Renal pelvis (tissue), 4 donors: ENCODE measurements around the gene GRM5. TPM values are rescaled to one million over a fixed set of nuclear protein-coding genes. Genes with fewer than 3 reads are reported as not detected.
"Not testable (repeated sequence)": the region's sequence is repeated elsewhere in the genome, so short reads cannot be mapped to it uniquely, and the experiment has no call there.

Experiments
- DNase-seq: peaks from one replicate; pipeline ENCODE4 v3.0.0-alpha.2; 2013
- polyA plus RNA-seq, 3 donors: library from polyadenylated mRNA; unstranded; fragments of 120-200 nt; gene quantifications; one replicate each; pipeline ENCODE4 v1.2.1, GENCODE V29; 2013; ENCODE audit not compliant: insufficient read length in 3 of 3

Gene GRM5
- polyA plus RNA-seq, 3 donors = 0.21 to 0.47 (median 0.23) TPM

GRCh38 chr11:88507771-88508417, 557.9 kb downstream of the GRM5 start:
- DNase-seq = no peak

GRCh38 chr11:88501541-88501940, 564.2 kb downstream of the GRM5 start:
- no peak for DNase-seq

DNA sequence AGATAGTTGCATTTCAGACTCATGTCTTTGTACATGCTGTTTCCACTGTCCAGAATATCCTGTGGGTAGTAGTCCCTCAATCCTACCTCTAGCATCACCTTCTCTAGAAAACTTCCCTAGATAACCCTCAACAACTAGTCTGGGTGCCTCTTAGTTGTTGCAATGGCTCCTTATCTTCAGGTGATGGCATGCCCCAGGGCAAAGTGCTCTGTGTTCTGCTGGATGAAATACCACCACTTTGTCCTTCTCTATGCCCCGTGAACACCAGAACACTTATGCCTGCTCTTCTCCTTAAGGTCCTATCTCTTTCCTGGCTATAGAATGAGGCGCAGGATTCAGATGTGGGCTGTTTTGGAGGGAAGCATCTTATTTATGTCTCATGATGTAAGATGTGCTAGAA, 569.9 kb downstream of the GRM5 start:
- no peak for DNase-seq

DNA sequence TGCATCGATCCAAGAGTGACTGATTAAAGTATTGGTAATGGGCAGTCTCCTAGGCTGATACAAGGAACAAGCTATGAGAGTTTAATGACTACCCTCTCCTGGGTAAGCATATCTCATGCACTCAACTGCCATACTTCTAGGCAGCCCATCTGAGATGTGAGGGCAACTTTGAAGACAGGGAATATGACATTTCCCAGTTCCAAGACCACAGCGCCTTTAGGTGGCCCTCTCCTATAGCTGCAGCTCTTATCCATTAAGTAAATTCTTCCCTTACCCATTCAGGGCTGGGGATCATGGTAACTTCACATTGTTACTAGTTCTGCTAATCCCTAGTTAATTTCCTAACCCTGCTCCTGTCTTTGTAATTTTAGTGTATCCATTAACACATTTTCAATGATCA, 570.9 kb downstream of the GRM5 start:
- no peak for DNase-seq

DNA sequence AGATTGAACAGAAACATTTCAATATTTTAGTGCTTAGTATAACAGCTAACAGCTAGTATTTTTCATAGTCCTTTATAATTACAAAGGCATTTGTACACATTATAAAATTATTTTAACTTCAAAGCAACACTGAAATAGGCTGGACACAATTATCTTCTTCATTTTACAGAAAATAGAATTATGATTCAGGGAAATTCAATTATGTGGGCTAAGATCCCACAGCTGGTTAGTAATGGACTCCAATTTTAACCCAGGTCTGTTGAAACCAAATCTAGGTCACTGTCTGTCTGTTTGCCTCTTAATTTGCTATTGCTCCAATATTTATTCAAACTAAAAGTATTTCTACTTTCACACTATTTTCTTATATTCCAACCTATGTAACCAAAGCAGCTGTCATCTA, 574.1 kb downstream of the GRM5 start:
- no peak for DNase-seq

GRCh38 chr11:88489030-88489429, 576.8 kb downstream of the GRM5 start:
- no peak for DNase-seq

- no peak for DNase-seq
Measured at GRCh38 chr11:88487646-88488045, 578.1 kb downstream of the GRM5 start.

- no peak for DNase-seq
Measured at GRCh38 chr11:88484873-88485621, 580.7 kb downstream of the GRM5 start.

DNA sequence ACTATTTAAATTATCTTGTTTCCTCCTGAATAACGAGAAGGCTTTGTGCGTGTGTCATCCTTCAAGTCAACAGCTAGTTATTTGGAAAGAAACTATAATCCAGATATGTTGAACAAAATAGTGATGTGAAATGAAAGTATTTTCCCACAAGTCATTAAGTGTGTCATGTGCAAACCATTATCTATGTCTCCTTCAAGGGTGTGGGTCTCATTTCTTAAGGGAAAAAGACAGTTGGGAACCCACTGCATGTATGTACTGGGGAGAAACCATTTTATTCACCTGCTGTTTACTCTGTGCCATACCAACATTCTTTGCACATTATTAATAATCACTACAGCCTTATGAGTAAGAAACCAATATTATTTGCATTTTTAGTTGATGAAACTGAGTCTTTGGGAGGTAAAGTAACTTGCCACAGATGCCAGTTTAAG, 582.9 kb downstream of the GRM5 start:
- DNase-seq = no peak

DNA sequence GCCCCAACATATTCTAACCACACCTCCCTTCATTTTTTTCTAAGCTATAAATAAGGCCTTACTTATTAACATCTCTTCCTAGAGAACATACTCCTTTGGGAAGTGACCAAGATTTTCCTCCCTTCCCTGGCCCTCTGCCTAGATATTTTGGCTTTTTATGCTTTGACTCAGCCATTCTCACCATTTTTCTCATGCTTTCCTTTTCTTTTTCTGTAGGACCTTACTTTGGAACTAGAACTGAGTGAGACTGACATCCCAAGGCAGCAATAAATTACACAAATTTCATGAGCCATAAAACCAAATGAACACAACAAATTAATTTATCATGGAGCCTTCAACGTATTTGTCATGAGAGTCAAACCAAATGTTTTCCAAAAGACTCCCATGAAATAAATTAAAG, 585.6 kb downstream of the GRM5 start:
- DNase-seq = peak; percentile 83

DNA sequence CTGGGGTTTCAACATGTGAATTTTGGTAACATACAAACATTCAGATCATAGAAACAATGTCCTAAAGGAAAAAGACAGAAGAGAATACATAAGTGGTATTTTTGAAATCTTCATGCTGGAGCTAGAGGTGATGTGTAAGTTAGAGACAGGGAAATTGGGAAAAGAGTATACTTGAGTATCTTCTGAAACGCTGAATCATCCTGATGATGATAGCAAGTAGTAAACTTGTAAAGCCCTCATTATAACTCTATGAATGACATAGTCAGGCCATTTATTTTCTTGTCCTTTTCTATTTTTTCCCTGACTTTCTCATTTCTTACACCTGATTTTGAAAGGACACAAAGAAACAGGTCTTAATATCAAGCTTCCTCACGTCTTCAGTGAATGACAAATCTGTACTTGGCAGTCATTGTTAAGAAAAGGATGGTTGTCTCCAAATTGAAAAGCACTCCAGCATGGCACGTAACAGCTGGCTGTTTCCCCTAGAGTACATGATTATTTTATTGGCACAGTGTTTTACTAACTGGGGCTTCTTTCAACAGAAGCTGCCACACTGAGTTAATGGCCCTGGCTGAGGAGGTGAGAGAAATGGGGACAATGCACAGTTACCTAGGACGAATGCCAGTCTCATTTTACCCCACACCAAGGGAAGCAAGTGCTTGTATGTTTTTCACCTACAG, 587.5 kb downstream of the GRM5 start:
- no peak for DNase-seq

DNA sequence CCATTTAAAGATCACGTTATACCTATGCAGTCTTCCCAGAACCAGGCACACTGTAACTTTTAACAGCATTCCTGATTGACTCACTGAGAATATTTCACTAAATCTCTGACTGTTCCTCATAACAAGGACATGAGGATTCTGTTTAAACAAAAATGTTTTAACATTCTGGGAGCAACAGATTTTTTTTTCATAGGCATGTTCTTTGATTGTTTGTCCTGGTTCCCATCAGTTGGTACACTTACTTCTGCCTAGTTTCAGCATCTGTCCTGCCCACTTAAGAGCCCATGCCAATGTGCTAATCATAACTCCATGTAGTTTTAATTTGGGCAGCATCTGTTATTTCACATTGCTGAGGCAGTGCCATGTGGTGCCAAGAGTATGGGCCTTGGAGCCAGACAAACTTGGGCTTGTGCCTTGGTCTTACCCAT, 589.8 kb downstream of the GRM5 start:
- DNase-seq = no peak

DNA sequence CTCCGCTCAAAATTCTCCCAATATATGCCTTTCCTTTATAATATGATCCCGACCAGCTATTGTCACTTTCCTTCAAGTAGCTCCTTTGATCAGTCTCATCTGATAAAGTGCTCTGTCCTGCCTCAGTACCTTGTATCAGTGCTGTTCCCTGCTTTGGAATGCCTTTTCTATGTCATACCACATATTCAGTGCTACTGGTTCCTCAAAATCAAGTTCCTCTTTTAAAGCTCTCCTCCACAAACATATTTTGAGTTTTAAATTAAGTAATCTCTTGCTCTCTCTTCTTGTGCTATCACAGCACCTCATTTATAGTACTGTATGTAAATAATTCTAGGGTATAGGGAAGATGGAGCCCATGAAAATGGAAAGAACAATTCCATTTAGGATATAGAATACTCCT, 591.1 kb downstream of the GRM5 start:
- no peak for DNase-seq

- DNase-seq = no peak
Measured at GRCh38 chr11:88469561-88470225, 596.1 kb downstream of the GRM5 start.

DNA sequence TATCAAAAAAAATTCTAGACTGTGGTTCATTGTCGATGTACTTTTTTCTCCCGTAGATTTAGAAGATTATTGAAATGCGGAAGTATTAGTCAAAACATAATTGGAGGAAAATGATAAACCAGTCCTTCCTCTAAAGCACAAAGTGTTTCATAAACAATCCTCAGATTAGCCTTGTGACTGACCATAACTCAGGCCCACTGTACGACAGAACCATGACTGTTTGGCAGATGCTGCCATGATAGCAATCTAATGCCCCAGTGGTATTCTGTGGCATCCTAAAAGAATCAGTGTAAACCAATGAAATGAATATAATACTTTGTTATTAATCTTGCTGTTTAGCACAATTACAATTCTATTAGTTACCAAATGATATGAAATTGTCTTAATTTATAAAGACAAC, 601.3 kb downstream of the GRM5 start:
- DNase-seq = no peak

GRCh38 chr11:88463301-88463700, 602.5 kb downstream of the GRM5 start:
- DNase-seq = not testable (repeated sequence)

DNA sequence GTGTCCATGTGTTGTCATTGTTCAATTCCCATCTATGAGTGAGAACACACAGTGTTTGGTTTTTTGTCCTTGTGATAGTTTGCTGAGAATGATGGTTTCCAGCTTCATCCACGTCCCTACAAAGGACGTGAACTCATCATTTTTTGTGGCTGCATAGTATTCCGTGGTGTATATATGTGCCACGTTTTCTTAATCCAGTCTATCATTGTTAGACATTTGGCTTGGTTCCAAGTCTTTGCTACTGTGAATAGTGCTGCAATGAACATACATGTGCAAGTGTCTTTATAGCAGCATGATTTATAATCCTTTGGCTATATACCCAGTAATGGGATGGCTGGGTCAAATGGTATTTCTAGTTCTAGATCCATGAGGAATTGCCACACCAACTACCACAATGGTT, 607.7 kb downstream of the GRM5 start:
- DNase-seq = not testable (repeated sequence)

GRCh38 chr11:88455974-88456373, 609.8 kb downstream of the GRM5 start:
- no peak for DNase-seq

GRCh38 chr11:88454881-88455280, 610.9 kb downstream of the GRM5 start:
- DNase-seq = no peak
